Measurements from ENCODE around the gene RAVER1.

DNA sequence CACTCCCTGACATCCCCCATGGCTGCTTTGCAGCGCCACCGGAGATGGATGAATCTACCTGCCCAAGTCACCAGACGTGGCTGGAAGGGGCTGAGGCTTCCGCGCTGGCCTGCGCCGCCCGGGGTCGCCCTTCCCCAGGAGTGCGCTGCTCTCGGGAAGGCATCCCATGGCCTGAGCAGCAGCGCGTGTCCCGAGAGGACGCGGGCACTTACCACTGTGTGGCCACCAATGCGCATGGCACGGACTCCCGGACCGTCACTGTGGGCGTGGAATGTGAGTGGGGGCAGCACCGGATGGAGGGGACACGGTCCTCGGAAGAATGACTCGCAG lies 39.0 kb downstream of the RAVER1 start:
- TF ChIP-seq, protein P1, sequence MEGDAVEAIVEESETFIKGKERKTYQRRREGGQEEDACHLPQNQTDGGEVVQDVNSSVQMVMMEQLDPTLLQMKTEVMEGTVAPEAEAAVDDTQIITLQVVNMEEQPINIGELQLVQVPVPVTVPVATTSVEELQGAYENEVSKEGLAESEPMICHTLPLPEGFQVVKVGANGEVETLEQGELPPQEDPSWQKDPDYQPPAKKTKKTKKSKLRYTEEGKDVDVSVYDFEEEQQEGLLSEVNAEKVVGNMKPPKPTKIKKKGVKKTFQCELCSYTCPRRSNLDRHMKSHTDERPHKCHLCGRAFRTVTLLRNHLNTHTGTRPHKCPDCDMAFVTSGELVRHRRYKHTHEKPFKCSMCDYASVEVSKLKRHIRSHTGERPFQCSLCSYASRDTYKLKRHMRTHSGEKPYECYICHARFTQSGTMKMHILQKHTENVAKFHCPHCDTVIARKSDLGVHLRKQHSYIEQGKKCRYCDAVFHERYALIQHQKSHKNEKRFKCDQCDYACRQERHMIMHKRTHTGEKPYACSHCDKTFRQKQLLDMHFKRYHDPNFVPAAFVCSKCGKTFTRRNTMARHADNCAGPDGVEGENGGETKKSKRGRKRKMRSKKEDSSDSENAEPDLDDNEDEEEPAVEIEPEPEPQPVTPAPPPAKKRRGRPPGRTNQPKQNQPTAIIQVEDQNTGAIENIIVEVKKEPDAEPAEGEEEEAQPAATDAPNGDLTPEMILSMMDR (conservative IDR thresholded peaks at IDR 0.05; ENCODE audit: low read length), result no peak
- no peak for TF ChIP-seq EZH2phosphoT487 (IDR thresholded peaks at IDR 0.05; ENCODE audit: borderline replicate concordance)

All from Loucy (cell line).